Renal cortex interstitium (tissue), 11 donors: Measurements from ENCODE around the gene OSBPL9. TPM values are rescaled to one million over a fixed set of nuclear protein-coding genes. Genes with fewer than 3 reads are reported as not detected.
"Not testable (repeated sequence)": the region's sequence is repeated elsewhere in the genome, so short reads cannot be mapped to it uniquely, and the experiment has no call there.

Experiments
- DNase-seq, 11 donors: peaks; one replicate each; pipeline ENCODE4 v3.0.0-alpha.2; 2013; ENCODE audit warnings: low read depth in 9 of 11, low spot score in 4 of 11; ENCODE audit errors: extremely low read depth in 1 of 11
- polyA plus RNA-seq, 3 donors: library from polyadenylated mRNA; unstranded; fragments of 120-200 nt; gene quantifications; one replicate each; pipeline ENCODE4 v1.2.1, GENCODE V29; 2013; ENCODE audit not compliant: insufficient read length in 3 of 3

OSBPL9 gene
- polyA plus RNA-seq, 3 donors, result 123 to 159 (median 134) TPM

DNA sequence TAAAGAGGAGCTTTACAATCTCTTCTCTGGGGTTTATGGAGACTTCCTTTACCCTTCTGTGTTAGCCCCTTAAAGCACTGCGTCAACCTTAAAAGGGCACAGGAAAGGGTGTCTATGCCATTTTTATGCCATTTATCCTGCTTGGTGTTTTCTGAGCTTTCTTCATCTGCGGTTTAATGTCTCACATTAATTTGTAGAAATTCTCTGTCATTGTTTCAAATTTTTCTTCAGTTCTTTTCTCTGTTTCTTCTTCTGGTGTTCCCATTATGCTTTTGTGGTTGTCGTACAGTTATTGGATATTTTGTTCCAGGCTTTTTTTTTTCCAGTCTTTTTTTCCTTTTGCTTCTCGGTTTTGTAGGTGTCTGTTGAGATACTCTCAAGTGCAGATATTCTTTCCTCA lies 107.9 kb downstream of the OSBPL9 start:
- DNase-seq, result no peak

DNA sequence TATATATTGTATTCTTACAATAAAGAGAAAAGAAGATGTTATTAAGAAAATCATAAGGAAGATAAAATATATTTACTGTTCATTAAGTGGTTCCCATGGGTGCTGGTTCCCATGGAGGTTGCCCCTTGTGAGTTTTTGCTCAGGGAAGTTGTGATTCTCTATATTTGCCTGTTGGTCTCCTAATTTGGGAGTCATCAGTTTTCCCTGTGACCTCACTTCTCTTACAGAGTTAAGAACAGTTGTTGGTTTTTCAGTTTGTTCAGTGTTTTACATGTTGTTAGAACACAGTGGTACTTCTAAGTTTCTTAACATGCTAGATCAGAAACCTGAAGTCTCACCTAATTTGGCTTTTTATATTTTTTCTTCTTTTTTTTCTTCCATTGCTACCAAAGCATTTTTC lies 109.2 kb downstream of the OSBPL9 start:
- DNase-seq, result no peak

DNA sequence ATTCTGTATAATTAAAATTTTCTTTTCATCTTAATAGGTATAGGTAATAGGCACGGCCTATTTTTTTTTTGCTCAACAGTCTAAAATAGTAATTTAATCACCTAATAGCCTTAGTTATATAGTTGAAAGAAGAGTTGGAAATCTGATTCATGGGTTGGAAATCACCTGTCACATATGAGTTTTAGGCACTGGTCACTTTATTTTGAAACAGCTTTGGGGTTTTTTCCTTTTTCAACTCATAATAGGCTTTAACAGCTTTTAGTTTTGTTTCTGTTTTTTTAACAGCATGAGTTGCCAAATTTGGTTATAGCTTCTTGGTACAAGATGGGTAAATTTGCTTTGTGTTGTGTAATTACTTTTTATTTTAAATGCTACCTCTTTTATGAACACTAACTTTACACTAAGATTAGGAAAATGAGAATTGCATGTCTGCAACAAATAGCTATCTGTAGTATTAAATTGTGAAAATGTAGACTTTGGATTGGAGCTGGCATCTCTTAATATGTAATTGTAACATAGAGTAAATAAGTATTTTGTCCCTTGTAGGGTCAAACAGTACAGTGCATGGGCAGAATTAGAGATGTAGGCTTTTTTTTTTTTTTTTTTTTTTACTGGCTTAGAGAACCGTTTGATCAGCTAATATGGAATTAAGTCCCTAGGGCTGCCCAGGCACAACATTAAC lies 109.8 kb downstream of the OSBPL9 start:
- DNase-seq, result no peak

DNA sequence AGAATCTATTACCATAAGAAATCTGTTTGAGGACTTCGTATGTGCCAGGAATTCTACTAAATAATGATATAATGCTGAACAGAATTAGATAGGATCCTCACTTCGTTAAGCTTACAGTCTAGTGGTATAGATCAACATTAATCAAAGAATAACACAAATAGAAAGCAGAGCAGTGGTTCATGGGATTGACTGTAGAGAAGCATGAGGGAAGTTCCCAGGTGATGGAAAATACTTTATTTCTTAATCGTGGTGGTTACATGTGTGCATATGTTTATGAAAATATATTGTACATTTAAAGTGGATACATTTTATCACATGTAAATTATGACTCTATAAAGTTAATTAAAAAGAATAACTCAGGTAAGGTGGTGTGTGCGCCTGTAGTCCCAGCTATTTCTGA lies 110.5 kb downstream of the OSBPL9 start:
- no peak for DNase-seq

- DNase-seq, result no peak
These were observed 111.8 kb downstream of the OSBPL9 start for GRCh38 chr1:51728611-51729155.

DNA sequence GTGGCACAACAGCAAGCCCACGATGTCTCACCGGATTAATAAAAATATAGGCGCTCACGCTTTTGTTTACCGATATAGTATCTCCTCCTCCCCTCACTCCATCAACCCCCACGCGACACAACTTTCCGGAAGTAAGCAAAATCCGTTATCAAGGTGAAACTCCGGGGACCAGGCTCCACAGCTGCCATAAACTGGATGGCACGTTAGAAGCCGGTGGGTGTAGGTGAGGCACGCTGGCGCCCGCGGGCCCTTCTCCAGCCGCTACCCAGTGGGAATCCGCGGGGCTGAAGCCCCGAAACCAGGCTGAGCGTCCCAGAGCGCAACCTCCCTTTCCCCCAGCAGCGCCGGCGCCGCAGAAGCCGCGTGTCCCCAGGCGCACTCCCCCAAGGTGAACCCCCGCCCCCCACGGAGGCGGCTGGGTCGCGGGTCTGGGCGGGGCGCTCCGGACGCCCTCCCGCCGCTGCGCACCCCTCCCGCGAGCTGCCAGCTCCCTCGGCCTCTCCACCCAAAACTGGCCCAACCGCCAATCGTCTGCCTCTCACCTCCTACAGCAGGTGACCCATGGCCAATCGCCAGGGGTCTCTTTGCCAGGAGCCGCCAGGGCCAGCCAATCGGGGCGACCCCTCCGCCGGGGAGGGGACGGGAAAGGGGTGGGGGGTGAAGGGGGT lies 112.4 kb downstream of the OSBPL9 start:
- DNase-seq, result peak; percentile 73 to 90 (median 85)

DNA sequence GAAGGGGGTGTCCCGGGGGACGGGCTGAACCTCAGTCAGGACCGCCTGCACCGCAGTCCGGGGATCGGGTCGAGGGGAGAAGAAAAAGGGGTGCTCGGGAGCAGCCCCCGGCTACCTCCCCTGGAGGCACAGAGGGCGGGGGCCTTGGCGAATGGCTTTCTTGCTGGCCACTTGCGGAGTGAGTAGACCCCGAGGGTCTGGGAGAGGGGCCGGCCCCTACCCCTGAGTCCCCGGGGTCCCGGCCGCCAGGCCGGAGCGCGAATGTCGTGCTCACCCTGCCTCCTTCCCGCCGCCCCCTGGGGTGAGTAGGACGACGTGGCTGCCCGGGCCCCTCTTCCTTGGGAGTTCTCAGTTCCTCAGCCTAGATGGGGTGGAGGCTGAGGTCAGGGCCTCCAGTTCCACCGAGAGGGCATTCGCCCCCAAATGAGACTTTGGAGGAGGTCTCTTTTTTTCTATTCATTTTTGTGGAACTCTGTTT lies 113.0 kb downstream of the OSBPL9 start:
- no peak for DNase-seq

GRCh38 chr1:51731998-51732397 lies 115.1 kb downstream of the OSBPL9 start:
- DNase-seq, result no peak

DNA sequence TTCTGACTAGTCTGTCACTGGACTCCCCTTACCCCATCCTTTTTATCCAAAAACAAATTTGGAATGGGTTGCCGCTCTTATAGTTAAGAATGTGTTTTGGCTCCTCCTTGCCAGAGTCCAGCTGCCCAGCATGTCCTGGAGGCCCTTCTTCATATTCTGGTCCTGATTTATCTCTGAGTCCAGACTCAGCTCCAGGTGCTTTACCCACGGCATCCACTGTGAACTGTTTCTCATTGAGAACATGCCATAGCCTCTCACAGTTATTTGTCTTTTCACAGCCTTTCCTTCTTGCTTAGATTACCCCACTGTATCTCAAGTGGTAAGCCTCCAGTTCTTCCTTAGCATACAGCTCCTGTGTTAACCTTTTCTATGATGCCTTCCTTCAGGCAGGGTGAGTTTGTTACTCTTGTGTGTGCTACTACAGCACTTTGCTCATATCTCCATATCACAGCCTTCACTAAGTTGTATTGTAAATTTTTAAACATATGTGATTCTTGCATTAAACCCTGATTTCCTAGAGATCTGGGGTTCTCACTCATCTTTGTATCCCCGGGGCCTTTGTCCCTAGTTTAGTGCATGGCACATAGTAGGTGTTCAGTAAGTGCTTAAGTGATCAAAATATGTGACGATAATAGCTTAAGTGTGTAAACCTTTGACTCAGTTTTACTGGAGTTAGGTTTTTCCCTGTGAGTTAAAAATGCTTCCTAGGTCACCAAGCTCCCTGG lies 116.0 kb downstream of the OSBPL9 start:
- DNase-seq, result no peak

DNA sequence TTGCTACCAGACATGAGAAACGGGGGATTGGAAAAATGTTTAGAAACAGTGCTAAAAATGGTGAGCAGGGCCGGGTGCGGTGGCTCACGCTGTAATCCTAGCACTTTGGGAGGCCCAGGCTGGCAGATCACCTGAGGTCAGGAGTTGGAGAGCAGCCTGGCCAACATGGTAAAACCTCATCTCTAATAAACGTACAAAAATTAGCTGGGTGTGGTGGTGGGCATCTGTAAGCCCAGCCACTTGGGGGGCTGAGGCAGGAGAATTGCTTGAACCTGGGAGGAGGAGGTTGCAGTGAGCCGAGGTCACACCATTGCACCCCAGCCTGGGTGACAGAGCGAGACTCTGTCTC lies 116.5 kb downstream of the OSBPL9 start:
- not testable (repeated sequence) for DNase-seq

- DNase-seq, result no peak
These were observed 117.1 kb downstream of the OSBPL9 start for GRCh38 chr1:51733793-51734522.

- DNase-seq, result no peak
These were observed 118.2 kb downstream of the OSBPL9 start for GRCh38 chr1:51734896-51735745.

- no peak for DNase-seq
These were observed 118.9 kb downstream of the OSBPL9 start for GRCh38 chr1:51735746-51736254.

DNA sequence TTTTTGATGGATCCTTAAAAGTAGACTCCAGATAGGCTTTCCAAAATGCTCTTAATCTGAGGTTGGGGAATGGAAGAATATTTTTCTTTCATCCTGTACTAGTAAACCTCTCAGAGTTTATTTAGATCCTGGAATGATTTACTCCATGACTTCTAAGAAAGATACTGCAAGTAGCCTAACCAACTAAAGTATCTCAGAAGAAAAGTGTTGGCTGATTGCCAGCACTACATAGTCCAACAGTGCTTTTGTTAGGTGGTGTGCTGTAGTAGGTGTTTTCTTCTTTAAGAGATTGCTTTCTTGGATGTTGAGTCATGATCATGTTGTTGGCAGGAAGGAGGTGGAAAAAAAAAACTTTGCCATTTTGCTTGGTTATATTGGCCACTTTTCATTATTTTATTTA lies 119.8 kb downstream of the OSBPL9 start:
- peak in 2 of 11 donors; percentile 32 to 60 for DNase-seq

DNA sequence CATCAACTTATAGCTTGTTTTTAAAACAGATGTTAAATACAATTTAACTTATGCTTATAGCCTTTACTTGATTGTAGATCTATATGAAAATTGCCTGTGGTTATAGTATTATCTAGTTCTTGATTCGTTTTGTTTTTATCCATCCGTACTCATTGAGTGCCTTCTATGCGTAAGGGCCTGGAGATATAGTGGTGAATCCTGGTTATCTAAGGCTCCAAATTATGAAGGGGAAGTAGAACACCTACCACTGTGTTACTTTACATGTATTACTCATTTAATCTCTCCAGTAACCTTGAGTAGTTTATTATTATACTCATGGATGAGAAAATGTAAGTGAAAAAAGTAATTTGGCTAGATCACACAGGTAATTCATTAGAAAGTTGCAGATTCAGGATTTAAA lies 121.8 kb downstream of the OSBPL9 start:
- DNase-seq, result no peak

- peak in 1 of 11 donors; percentile 43 for DNase-seq
These were observed 123.8 kb downstream of the OSBPL9 start for GRCh38 chr1:51740652-51741051.

GRCh38 chr1:51741121-51741681 lies 124.3 kb downstream of the OSBPL9 start:
- DNase-seq, result no peak
